Lower leg skin (tissue), 3 donors: ENCODE data around the gene TPP1.

Source experiments
- POLR2A ChIP-seq, 2 donors: fragments of 450-650 bp; IDR thresholded peaks; one replicate each; pipeline ENCODE4 v1.6.1; 2016 to 2017; ENCODE audit warnings: antibody characterized with exemption in 2 of 2, mild to moderate bottlenecking in 1 of 2, moderate library complexity in 1 of 2
- TF ChIP-seq, protein P1 (sequence below), 3 donors: fragments of 450-650 bp; IDR thresholded peaks; one replicate each; pipeline ENCODE4 v1.5.1; 2016; ENCODE audit warnings: antibody characterized with exemption in 3 of 3, mild to moderate bottlenecking in 3 of 3, moderate library complexity in 2 of 3

DNA sequence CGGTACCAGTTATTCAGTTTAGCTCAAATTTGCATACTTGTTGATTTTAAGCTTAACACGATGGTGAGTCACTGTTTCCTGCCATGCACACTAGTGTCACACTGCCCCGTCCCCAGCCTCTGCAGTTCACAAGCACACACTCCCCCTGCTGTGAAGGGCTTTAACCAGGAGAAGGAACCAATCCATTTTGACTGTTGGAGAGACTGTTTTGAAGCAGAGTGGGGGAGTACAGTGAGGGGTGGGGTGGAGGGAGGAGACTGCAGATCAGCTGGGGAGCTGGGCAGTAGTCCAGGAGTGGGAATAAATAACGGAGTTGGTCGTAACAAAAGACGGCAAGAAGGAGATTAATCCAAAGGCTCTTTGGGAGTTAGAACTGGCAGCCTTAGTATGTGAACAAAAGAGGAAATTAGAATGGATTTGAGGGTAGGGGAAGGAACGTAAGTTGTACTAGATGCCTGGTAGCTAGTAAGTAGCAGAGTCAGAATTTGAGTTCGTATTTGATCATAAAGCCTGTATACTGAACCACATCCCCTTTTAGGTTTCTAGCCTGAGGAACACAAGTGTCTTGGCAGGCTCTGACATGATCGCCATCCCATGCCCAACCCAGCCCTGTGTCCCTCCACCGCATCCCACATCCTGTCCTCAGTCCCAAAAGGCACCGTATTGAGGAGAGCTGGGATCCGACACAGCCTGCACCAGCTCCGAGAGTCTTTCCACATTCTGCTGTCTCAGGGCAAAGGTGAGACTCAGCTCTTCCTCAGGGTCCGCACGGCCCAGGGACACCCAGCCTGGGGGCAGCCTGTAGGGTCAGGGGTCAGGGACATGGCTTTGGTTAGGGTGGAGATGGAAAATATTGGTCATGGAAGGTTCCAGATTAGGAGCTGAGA is 862 bp downstream of the TPP1 start:
- TF ChIP-seq, protein P1, sequence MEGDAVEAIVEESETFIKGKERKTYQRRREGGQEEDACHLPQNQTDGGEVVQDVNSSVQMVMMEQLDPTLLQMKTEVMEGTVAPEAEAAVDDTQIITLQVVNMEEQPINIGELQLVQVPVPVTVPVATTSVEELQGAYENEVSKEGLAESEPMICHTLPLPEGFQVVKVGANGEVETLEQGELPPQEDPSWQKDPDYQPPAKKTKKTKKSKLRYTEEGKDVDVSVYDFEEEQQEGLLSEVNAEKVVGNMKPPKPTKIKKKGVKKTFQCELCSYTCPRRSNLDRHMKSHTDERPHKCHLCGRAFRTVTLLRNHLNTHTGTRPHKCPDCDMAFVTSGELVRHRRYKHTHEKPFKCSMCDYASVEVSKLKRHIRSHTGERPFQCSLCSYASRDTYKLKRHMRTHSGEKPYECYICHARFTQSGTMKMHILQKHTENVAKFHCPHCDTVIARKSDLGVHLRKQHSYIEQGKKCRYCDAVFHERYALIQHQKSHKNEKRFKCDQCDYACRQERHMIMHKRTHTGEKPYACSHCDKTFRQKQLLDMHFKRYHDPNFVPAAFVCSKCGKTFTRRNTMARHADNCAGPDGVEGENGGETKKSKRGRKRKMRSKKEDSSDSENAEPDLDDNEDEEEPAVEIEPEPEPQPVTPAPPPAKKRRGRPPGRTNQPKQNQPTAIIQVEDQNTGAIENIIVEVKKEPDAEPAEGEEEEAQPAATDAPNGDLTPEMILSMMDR (IDR thresholded peaks at IDR 0.05): no peak
- no peak for TF ChIP-seq POLR2A (IDR thresholded peaks at IDR 0.05)
